ENCODE results near the gene OR2V1.

OR2V1 gene

GRCh38 chr5:181084621-181085195 lies 46.3 kb downstream of the OR2V1 start:
- no peak for DNase-seq

GRCh38 chr5:181081989-181082388 lies 49.0 kb downstream of the OR2V1 start:
- no peak for DNase-seq

GRCh38 chr5:181076920-181077319 lies 54.0 kb downstream of the OR2V1 start:
- no peak for DNase-seq
